HG03045 (cell line): ENCODE results near the gene CPLANE1.

Experiments
- ATAC-seq: cut with Tn5 transposase; IDR thresholded peaks from one replicate; pipeline ENCODE4 v1.9.1; 2021; ENCODE audit warnings: mild to moderate bottlenecking, moderate library complexity; ENCODE audit not compliant: unreplicated experiment

CPLANE1 gene

DNA sequence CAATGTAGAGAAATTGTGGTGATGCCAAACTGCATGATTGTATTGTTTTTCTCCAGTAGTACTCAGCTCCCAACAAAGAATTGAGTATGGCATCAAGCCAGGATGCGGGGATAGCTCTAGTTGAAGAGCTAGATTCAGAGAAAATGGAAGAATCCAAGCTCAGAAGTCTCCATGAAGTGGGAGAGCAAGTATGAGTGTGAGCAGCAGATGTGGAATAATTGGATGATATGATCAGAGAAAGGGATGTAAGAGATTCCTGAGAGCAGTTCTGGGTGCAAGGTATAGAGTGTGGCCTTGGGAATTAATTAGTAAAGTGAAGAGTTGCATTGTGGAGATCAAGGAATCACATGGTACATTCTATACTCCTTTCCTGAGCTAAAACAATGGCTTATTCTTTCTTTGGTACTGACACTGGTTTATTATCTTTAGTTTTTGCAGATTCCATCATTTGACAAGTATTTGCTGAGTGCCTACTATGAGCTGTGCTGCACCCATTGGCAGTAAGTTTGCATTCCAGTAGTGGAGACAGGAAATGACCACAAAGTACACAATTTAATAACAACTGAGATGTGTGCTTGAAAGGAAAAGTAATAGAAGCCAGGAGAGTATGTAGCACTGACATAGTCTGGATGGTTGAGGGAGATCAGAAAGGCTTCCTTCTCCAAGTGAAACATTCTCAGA lies 177.1 kb downstream of the CPLANE1 start:
- no peak for ATAC-seq

GRCh38 chr5:37071487-37071886 lies 177.7 kb downstream of the CPLANE1 start:
- no peak for ATAC-seq

- no peak for ATAC-seq
Measured at GRCh38 chr5:37064442-37064841, 184.7 kb downstream of the CPLANE1 start.

DNA sequence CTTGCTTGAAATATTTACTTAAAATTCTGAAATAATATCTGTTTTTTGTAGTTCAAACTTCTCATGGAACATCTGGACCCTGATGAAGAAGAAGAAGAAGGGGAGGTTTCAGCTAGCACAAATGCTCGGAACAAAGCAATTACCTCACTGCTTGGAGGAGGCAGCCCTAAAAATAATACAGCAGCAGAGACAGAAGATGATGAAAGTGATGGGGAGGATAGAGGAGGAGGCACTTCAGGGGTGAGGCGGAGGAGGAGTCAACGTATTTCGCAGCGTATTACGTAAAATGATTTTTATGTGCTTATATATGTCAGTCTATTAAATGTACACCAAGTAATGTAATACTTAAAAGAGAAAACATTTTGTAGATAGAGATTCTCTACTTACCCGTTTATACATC lies 185.4 kb downstream of the CPLANE1 start:
- ATAC-seq = no peak

- no peak for ATAC-seq
Measured at GRCh38 chr5:37060030-37060429, 189.1 kb downstream of the CPLANE1 start.

DNA sequence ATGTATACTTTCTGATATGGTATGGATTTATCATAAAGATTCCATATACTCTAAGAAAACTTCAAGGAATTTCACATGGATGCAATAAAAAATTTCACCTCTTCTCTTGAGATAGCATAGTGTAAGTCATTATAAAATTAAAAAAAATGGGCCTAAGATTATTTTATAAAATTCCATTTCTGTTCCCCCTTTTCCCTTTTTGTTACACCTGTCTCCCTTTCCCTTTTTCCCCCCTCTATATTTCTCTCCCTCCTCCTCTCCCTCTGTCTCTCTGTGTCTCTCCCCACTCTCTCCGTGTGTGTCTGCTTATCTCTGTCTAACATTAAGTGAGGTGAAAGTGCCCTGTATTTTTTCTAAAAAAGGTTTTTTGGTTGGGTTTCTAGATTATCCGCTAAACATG lies 192.4 kb downstream of the CPLANE1 start:
- no peak for ATAC-seq
